Endothelial cell of umbilical vein (primary cell): ENCODE measurements around the gene DUS2. TPM values are rescaled to one million over a fixed set of nuclear protein-coding genes. Genes with fewer than 3 reads are reported as not detected.

ENCODE experiments used
- BruUV-seq: library from RNA; stranded (reverse); fragments of 400-500 nt; replicated peaks from 2 replicates; lab custom pipeline; 2021; lab: Mats Ljungman, UMichigan
- CTCF ChIA-PET: fragments of 300-600, 350-600 bp; sonication (Branson Sonifier 250); formaldehyde crosslinking; loops from one replicate; lab custom pipeline; 2021; ENCODE audit warnings: antibody characterized with exemption, inconsistent platforms; lab: Charles Lee
- POLR2A ChIA-PET: fragments of 300-600, 350-600 bp; sonication (Branson Sonifier 250); formaldehyde crosslinking; loops from one replicate; lab custom pipeline; 2021; ENCODE audit warnings: antibody characterized with exemption, inconsistent platforms; lab: Charles Lee
- DNase-seq: peaks from one replicate; pipeline ENCODE4 v3.0.0-alpha.2; 2011; ENCODE audit warnings: low read depth, low spot score
- FAIRE-seq: peaks from 2 replicates; lab custom pipeline; 2011; peaks lifted over from hg19 to GRCh38; lab: Jason Lieb, UNC
- H2AFZ ChIP-seq: 2 replicates; pipeline ENCODE4 v1.6.0; 2012; ENCODE audit warnings: low read depth, low read length, control low read depth, inconsistent platforms
- H3K27ac ChIP-seq: 2 replicates; pipeline ENCODE4 v1.5.1; 2011; ENCODE audit warnings: low read depth, mild to moderate bottlenecking, control low read depth, low read length, moderate library complexity; ENCODE audit not compliant: insufficient read depth
- H3K27me3 ChIP-seq, 2 experiments: 2 replicates each; pipeline versions ENCODE4 v1.6.0 to v1.6.1; 2011; ENCODE audit warnings: low read length in 2 of 2, mixed read lengths in 1 of 2; ENCODE audit not compliant: control insufficient read depth in 2 of 2, insufficient read depth in 2 of 2
- H3K36me3 ChIP-seq, 2 experiments: 2 replicates in 1 of 2; 3 replicates in 1 of 2; pipeline ENCODE4 v1.5.1; 2011; ENCODE audit warnings: low read length in 2 of 2, mild to moderate bottlenecking in 1 of 2, moderate library complexity in 1 of 2; ENCODE audit not compliant: control insufficient read depth in 2 of 2, insufficient read depth in 2 of 2; ENCODE audit errors: extremely low read depth in 1 of 2
- H3K4me1 ChIP-seq: 3 replicates; pipeline ENCODE4 v1.5.1; 2011; ENCODE audit warnings: mild to moderate bottlenecking, low read length; ENCODE audit not compliant: control insufficient read depth, insufficient read depth; ENCODE audit errors: extremely low read depth
- H3K4me2 ChIP-seq: 2 replicates; pipeline ENCODE4 v1.6.1; 2011; ENCODE audit warnings: low read length, control low read depth, mixed read lengths; ENCODE audit not compliant: insufficient read depth
- H3K4me3 ChIP-seq, 3 experiments: fragments of 200-600 bp in 1 of 3; sonication (generic), shearing (Covaris generic) in 1 of 3; replicated peaks in 1 of 3; 2 replicates each; pipeline ENCODE4 v1.5.1; 2011 to 2016; ENCODE audit warnings: control low read depth in 3 of 3, low read length in 3 of 3, mild to moderate bottlenecking in 2 of 3, inconsistent platforms in 1 of 3, low read depth in 1 of 3, moderate library complexity in 1 of 3; ENCODE audit not compliant: insufficient read depth in 1 of 3
- H3K79me2 ChIP-seq: 2 replicates; pipeline ENCODE4 v1.6.0; 2012; ENCODE audit warnings: low read length, inconsistent platforms; ENCODE audit not compliant: control insufficient read depth, insufficient read depth
- H3K9ac ChIP-seq: replicated peaks from 2 replicates; pipeline ENCODE3; 2011; ENCODE audit warnings: low read length, control low read depth; ENCODE audit not compliant: insufficient read depth; ENCODE audit errors: extremely low read depth
- H3K9me1 ChIP-seq: replicated peaks from 3 replicates; pipeline ENCODE4 v1.6.0; 2011; ENCODE audit warnings: mild to moderate bottlenecking, low read length; ENCODE audit not compliant: control insufficient read depth, insufficient read depth; ENCODE audit errors: extremely low read depth
- H3K9me3 ChIP-seq: replicated peaks from 2 replicates; pipeline ENCODE4 v1.5.1; 2012; ENCODE audit warnings: low read length, inconsistent platforms; ENCODE audit not compliant: control insufficient read depth, insufficient read depth
- H4K20me1 ChIP-seq: replicated peaks from 2 replicates; pipeline ENCODE3; 2011; ENCODE audit warnings: mild to moderate bottlenecking, low read length; ENCODE audit not compliant: control insufficient read depth, insufficient read depth; ENCODE audit errors: extremely low read depth
- FOS ChIP-seq: IDR thresholded peaks from 2 replicates; pipeline ENCODE4 v1.6.1; 2011; ENCODE audit warnings: mild to moderate bottlenecking, low read length, moderate library complexity, borderline replicate concordance; ENCODE audit not compliant: insufficient read depth
- MYC ChIP-seq: IDR thresholded peaks from one replicate; pipeline ENCODE4 v1.6.1; 2011; ENCODE audit warnings: mild to moderate bottlenecking, low read depth, low read length
- POLR2A ChIP-seq: IDR thresholded peaks from 2 replicates; pipeline ENCODE4 v1.6.1; 2012; ENCODE audit warnings: low read depth, mild to moderate bottlenecking, control low read depth, low read length
- POLR2AphosphoS5 ChIP-seq: IDR thresholded peaks from 2 replicates; pipeline ENCODE4 v1.6.1; 2012; ENCODE audit warnings: low read depth, mild to moderate bottlenecking, control low read depth, low read length, moderate library complexity; ENCODE audit not compliant: insufficient read depth
- dilution Hi-C: fragments of 300-500 bp; cut with MboI; formaldehyde crosslinking; loops from one replicate; pipeline ENCODE4 v1.15.0; 2019; ENCODE audit warnings: low sequenced_read_pairs; ENCODE audit not compliant: extremely low pct_ligation_motif_present
- intact Hi-C: fragments of 100-400 bp; cut with micrococcal nuclease; formaldehyde crosslinking; loops from one replicate; pipeline ENCODE4 v1.10.0; 2022
- polyA plus RNA-seq, 4 experiments: library from polyadenylated mRNA; depleted of rRNA in 3 of 4; stranded (reverse) in 3 of 4; unstranded in 1 of 4; fragments of >200 nt; gene quantifications; 2 replicates each; pipeline versions ENCODE4 v1.2.1 to v1.2.3, GENCODE V29; 2011 to 2012; ENCODE audit warnings: missing spikeins in 1 of 4
- total RNA-seq: library from RNA; stranded (reverse); gene quantifications from 2 replicates; pipeline ENCODE4 v1.2.3, GENCODE V29; 2021
- TF ChIP-seq, protein P1 (sequence below), 2 donors: IDR thresholded peaks; 1 replicate in 1 of 2; 2 replicates in 1 of 2; pipeline ENCODE4 v1.5.1; 2011; ENCODE audit warnings: low read length in 2 of 2, mild to moderate bottlenecking in 2 of 2, moderate library complexity in 2 of 2, control low read depth in 1 of 2, inconsistent platforms in 1 of 2, low read depth in 1 of 2; ENCODE audit not compliant: insufficient read depth in 1 of 2; ENCODE audit errors: extremely low read depth in 1 of 2
- TF ChIP-seq, protein P2 (sequence below): IDR thresholded peaks from 2 replicates; pipeline ENCODE4 v1.6.1; 2011; ENCODE audit not compliant: insufficient read depth, insufficient read length

Gene DUS2
- total and polyA plus RNA-seq, 2 donors (not counting 3 experiments of a cell fraction or from before 2014, with no cell fraction given): 16.4 to 21.7 TPM

DNA sequence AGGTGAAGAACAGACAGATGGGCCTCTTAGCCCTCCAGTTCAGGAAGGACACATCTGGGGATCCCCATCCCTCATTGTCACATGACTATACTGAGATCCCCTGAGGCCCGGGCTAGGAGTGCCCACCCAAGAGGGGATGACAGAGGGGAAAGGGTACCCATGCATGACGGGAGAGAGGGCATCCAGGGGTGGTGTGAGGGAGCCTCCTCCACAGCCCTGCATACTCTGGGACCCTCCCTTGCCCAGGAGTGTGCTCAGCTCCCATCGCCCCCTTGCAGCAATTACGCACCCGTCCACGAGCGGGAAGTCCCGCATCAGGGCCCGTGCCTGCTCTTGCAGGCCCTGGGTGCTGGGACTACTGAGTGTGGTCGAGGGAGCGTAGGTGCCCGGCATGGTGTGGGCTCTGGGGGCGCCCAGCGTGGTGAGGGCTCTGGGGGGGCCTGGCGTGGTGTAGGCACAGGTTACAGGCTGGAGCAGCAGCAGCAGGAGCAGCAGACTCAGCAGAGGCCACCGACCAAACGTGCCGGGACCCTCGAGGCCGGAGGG lies 30.4 kb upstream of the DUS2 start:
- H3K4me3 ChIP-seq: no peak overlapping the region
- H3K27me3 ChIP-seq: no peaks in the 10 kb centered on the region
- ChIA-PET POLR2A (no interaction called here), CTCF (interaction anchor here (0.9 to 2.4 kb wide), 3 partner anchors 10 to 235 kb away, joined by 3 to 52 read pairs (median 8); no protein-coding TSS in a partner anchor)
- no peak overlapping the region for H3K9ac ChIP-seq
- intact Hi-C loops (loop anchor here (1.0 kb wide), 4 partner anchors 31 to 237 kb away; partner anchors contain the start of genes DDX28 and DUS2), dilution Hi-C loops (no loop called here)
- no peaks in the 10 kb centered on the region for H3K9me3 ChIP-seq
- peak overlapping the region; percentile 35 for H2AFZ ChIP-seq
- no peaks in the 10 kb centered on the region for H4K20me1 ChIP-seq
- DNase-seq (no peak), FAIRE-seq (no peak)
- no TSS peak for BruUV-seq
- no peaks in the 10 kb centered on the region for H3K79me2 ChIP-seq
- no peaks in the 10 kb centered on the region for H3K9me1 ChIP-seq
- H3K4me2 ChIP-seq: no peak overlapping the region
- no peaks in the 10 kb centered on the region for H3K36me3 ChIP-seq
- H3K27ac ChIP-seq: no peak overlapping the region
- H3K4me1 ChIP-seq: peaks cover 4% of the 10 kb centered on the region
- TF ChIP-seq, protein P1, sequence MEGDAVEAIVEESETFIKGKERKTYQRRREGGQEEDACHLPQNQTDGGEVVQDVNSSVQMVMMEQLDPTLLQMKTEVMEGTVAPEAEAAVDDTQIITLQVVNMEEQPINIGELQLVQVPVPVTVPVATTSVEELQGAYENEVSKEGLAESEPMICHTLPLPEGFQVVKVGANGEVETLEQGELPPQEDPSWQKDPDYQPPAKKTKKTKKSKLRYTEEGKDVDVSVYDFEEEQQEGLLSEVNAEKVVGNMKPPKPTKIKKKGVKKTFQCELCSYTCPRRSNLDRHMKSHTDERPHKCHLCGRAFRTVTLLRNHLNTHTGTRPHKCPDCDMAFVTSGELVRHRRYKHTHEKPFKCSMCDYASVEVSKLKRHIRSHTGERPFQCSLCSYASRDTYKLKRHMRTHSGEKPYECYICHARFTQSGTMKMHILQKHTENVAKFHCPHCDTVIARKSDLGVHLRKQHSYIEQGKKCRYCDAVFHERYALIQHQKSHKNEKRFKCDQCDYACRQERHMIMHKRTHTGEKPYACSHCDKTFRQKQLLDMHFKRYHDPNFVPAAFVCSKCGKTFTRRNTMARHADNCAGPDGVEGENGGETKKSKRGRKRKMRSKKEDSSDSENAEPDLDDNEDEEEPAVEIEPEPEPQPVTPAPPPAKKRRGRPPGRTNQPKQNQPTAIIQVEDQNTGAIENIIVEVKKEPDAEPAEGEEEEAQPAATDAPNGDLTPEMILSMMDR (IDR thresholded peaks at IDR 0.05; ENCODE audit: extremely low read depth in 1 of 2, insufficient read depth in 1 of 2, low read depth in 1 of 2, low read length in 2 of 2): no peak
- TF ChIP-seq FOS: no peak
- TF ChIP-seq POLR2AphosphoS5: no peak
- TF ChIP-seq, protein P2, sequence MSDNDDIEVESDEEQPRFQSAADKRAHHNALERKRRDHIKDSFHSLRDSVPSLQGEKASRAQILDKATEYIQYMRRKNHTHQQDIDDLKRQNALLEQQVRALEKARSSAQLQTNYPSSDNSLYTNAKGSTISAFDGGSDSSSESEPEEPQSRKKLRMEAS: no peak
- no peak for TF ChIP-seq POLR2A
- no peak for TF ChIP-seq MYC
